HepG2 (cell line): Measurements from ENCODE around the gene NKX1-2. TPM values are rescaled to one million over a fixed set of nuclear protein-coding genes. Genes with fewer than 3 reads are reported as not detected.
A peak's percentile ranks its signal among the peaks of the same experiment; 100 is the strongest.

ENCODE experiments used
- ARID4A ChIP-seq: sonication (generic); formaldehyde crosslinking; IDR thresholded peaks from 2 replicates; pipeline ENCODE4 v1.5.0; 2020; ENCODE audit warnings: mild to moderate bottlenecking, missing genetic modification reagents, borderline replicate concordance
- E2F5 ChIP-seq: sonication (generic); formaldehyde crosslinking; conservative IDR thresholded peaks from 2 replicates; pipeline ENCODE4 v1.4.0; 2020; ENCODE audit warnings: missing genetic modification reagents
- GLMP ChIP-seq: sonication (generic); formaldehyde crosslinking; IDR thresholded peaks from 2 replicates; pipeline ENCODE4 v1.9.0; 2021; ENCODE audit warnings: missing genetic modification reagents, mild to moderate bottlenecking, borderline replicate concordance
- MIXL1 ChIP-seq: IDR thresholded peaks from 2 replicates; pipeline ENCODE4 v1.6.1; 2016
- RBFOX2 ChIP-seq: fragments of 200-400 bp; formaldehyde crosslinking; IDR thresholded peaks from 2 replicates; pipeline ENCODE4 v1.6.1; 2017; ENCODE audit warnings: low read depth, mild to moderate bottlenecking, low read length
- RERE ChIP-seq: IDR thresholded peaks from 2 replicates; pipeline ENCODE4 v1.6.1; 2016; ENCODE audit warnings: low read depth, missing genetic modification reagents, missing compliant biosample characterization
- YEATS4 ChIP-seq: sonication (generic); formaldehyde crosslinking; IDR thresholded peaks from 2 replicates; pipeline ENCODE4 v1.4.0; 2020; ENCODE audit warnings: missing genetic modification reagents, borderline replicate concordance
- ZBTB10 ChIP-seq: sonication (generic); formaldehyde crosslinking; IDR thresholded peaks from 2 replicates; pipeline ENCODE4 v1.4.0; 2020; ENCODE audit warnings: missing genetic modification reagents, borderline replicate concordance
- ZNF225 ChIP-seq: sonication (generic); formaldehyde crosslinking; IDR thresholded peaks from 2 replicates; pipeline ENCODE4 v1.4.0; 2020; ENCODE audit warnings: mild to moderate bottlenecking, missing genetic modification reagents
- ZNF275 ChIP-seq: sonication (generic); formaldehyde crosslinking; IDR thresholded peaks from 2 replicates; pipeline ENCODE4 v1.8.0; 2022; ENCODE audit warnings: missing genetic modification reagents, mild to moderate bottlenecking, inconsistent platforms, borderline replicate concordance
- ZNF335 ChIP-seq: sonication (generic); formaldehyde crosslinking; IDR thresholded peaks from 2 replicates; pipeline ENCODE4 v1.4.0; 2020; ENCODE audit warnings: missing genetic modification reagents
- polyA plus RNA-seq, 8 experiments: library from polyadenylated mRNA; depleted of rRNA in 3 of 8; stranded (reverse) in 7 of 8; unstranded in 1 of 8; fragments of >200 nt; fragmentation: Illumina TruSeq in 4 of 8; extraction: Trizol in 4 of 8; gene quantifications; 2 replicates each; pipeline versions ENCODE4 v1.2.1 to v1.2.3, GENCODE V29; 2011 to 2016; ENCODE audit warnings: low read depth in 4 of 8, missing spikeins in 1 of 8, mixed read lengths in 1 of 8; ENCODE audit not compliant: insufficient read depth in 1 of 8
- total RNA-seq, 5 experiments: library from RNA; depleted of rRNA; stranded (reverse); fragments of >200 nt; fragmentation: Illumina TruSeq; extraction: Trizol; gene quantifications; 2 replicates each; pipeline ENCODE4 v1.2.3, GENCODE V29; 2016; ENCODE audit warnings: low read depth in 1 of 5

NKX1-2 gene
- total and polyA plus RNA-seq, 2 of the 13 experiments (the other 11 are each of a cell fraction or from before 2014, with no cell fraction given): not detected

- TF ChIP-seq RERE (CRISPR knock-in tag): no peak
- 0 out of 2 replicates have a peak, but pooled peaks have one; percentile 16 for TF ChIP-seq ZNF225 (CRISPR knock-in tag)
- peak; percentile 91 for TF ChIP-seq RBFOX2
- TF ChIP-seq MIXL1 (CRISPR knock-in tag): no peak
- no peak for TF ChIP-seq ZNF335 (CRISPR knock-in tag)
- no peak for TF ChIP-seq E2F5 (CRISPR knock-in tag)
- TF ChIP-seq ZNF275 (CRISPR knock-in tag): peak; percentile 55; the same call in 1 of the 2 replicates
- peak; percentile 92 for TF ChIP-seq ZBTB10 (CRISPR knock-in tag)
- TF ChIP-seq ARID4A (CRISPR knock-in tag): peak; percentile 68; the same call in 1 of the 2 replicates
- peak; percentile 63; the same call in 1 of the 2 replicates for TF ChIP-seq YEATS4 (CRISPR knock-in tag)
- no peak for TF ChIP-seq GLMP (CRISPR knock-in tag)
These were observed 12.0 kb upstream of the NKX1-2 start, which contains the start of gene LHPP (continued) for GRCh38 chr10:124461642-124462347.
